ENCODE data around the gene NPAS3. TPM values are rescaled to one million over a fixed set of nuclear protein-coding genes. Genes with fewer than 3 reads are reported as not detected.

The NPAS3 gene
- total RNA-seq, 1 donor from 2014 or later, result 2.4 TPM

DNA sequence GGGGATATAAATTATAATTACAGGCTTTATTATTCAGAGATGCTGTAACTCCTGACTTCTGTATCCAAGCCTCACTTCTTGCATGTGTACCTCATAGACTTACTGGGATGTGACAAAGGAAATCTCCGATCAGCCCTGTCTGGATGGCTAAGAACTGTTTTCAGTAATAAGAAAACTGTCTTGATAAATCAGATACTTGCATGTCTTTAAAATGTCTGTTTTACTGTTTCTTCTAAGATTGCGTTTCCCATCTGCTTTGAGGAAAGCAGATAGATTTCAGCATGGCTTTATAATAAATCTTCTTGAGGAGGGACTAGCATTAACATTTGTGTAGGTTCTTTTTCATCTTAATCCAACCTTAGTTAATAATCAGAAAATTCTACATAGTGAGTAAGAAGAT lies 616.3 kb downstream of the NPAS3 start:
- TF ChIP-seq, protein P1, sequence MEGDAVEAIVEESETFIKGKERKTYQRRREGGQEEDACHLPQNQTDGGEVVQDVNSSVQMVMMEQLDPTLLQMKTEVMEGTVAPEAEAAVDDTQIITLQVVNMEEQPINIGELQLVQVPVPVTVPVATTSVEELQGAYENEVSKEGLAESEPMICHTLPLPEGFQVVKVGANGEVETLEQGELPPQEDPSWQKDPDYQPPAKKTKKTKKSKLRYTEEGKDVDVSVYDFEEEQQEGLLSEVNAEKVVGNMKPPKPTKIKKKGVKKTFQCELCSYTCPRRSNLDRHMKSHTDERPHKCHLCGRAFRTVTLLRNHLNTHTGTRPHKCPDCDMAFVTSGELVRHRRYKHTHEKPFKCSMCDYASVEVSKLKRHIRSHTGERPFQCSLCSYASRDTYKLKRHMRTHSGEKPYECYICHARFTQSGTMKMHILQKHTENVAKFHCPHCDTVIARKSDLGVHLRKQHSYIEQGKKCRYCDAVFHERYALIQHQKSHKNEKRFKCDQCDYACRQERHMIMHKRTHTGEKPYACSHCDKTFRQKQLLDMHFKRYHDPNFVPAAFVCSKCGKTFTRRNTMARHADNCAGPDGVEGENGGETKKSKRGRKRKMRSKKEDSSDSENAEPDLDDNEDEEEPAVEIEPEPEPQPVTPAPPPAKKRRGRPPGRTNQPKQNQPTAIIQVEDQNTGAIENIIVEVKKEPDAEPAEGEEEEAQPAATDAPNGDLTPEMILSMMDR (IDR thresholded peaks at IDR 0.05; ENCODE audit: partially characterized antibody, unreplicated experiment), result no peak
- no peak overlapping the region for H3K4me3 Mint-ChIP-seq (ENCODE audit: unreplicated experiment)
- no peaks in the 10 kb centered on the region for H3K36me3 Mint-ChIP-seq (ENCODE audit: unreplicated experiment)
- no peak overlapping the region for H3K27ac Mint-ChIP-seq (ENCODE audit: unreplicated experiment)
- DNase-seq, result no peak
- no peaks in the 10 kb centered on the region for H3K27me3 Mint-ChIP-seq (ENCODE audit: unreplicated experiment)
- peaks cover 6% of the 10 kb centered on the region for H3K4me1 Mint-ChIP-seq (ENCODE audit: low read depth, unreplicated experiment)
- no peaks in the 10 kb centered on the region for H3K9me3 Mint-ChIP-seq (ENCODE audit: unreplicated experiment)

GRCh38 chr14:33555710-33556350 lies 617.2 kb downstream of the NPAS3 start:
- DNase-seq, result no peak
- Mint-ChIP-seq H3K27me3 (ENCODE audit: unreplicated experiment) (no peaks in the 10 kb centered on the region), H3K27ac (ENCODE audit: unreplicated experiment) (no peak overlapping the region), H3K4me1 (ENCODE audit: low read depth, unreplicated experiment) (peaks cover 6% of the 10 kb centered on the region), H3K4me3 (ENCODE audit: unreplicated experiment) (no peak overlapping the region), H3K36me3 (ENCODE audit: unreplicated experiment) (no peaks in the 10 kb centered on the region), H3K9me3 (ENCODE audit: unreplicated experiment) (no peaks in the 10 kb centered on the region)
- TF ChIP-seq, protein P1 (IDR thresholded peaks at IDR 0.05; ENCODE audit: partially characterized antibody, unreplicated experiment), result no peak

- H3K9me3 Mint-ChIP-seq (ENCODE audit: unreplicated experiment), result no peaks in the 10 kb centered on the region
- no peak overlapping the region for H3K4me3 Mint-ChIP-seq (ENCODE audit: unreplicated experiment)
- peaks cover 6% of the 10 kb centered on the region for H3K4me1 Mint-ChIP-seq (ENCODE audit: low read depth, unreplicated experiment)
- H3K27ac Mint-ChIP-seq (ENCODE audit: unreplicated experiment), result no peak overlapping the region
- H3K27me3 Mint-ChIP-seq (ENCODE audit: unreplicated experiment), result no peaks in the 10 kb centered on the region
- DNase-seq, result no peak
- TF ChIP-seq, protein P1 (IDR thresholded peaks at IDR 0.05; ENCODE audit: partially characterized antibody, unreplicated experiment), result no peak
- H3K36me3 Mint-ChIP-seq (ENCODE audit: unreplicated experiment), result no peaks in the 10 kb centered on the region
Measured at GRCh38 chr14:33556382-33557121, 617.9 kb downstream of the NPAS3 start.

GRCh38 chr14:33560718-33561431 lies 622.2 kb downstream of the NPAS3 start:
- no peaks in the 10 kb centered on the region for H3K36me3 Mint-ChIP-seq (ENCODE audit: unreplicated experiment)
- no peaks in the 10 kb centered on the region for H3K9me3 Mint-ChIP-seq (ENCODE audit: unreplicated experiment)
- no peak for DNase-seq
- no peaks in the 10 kb centered on the region for H3K4me1 Mint-ChIP-seq (ENCODE audit: low read depth, unreplicated experiment)
- H3K4me3 Mint-ChIP-seq (ENCODE audit: unreplicated experiment), result no peak overlapping the region
- H3K27me3 Mint-ChIP-seq (ENCODE audit: unreplicated experiment), result no peaks in the 10 kb centered on the region
- H3K27ac Mint-ChIP-seq (ENCODE audit: unreplicated experiment), result no peak overlapping the region
- TF ChIP-seq, protein P1 (IDR thresholded peaks at IDR 0.05; ENCODE audit: partially characterized antibody, unreplicated experiment), result no peak

Measured in glutamatergic neuron (in vitro differentiated cells).